ENCODE results near the gene C1S. TPM values are rescaled to one million over a fixed set of nuclear protein-coding genes. Genes with fewer than 3 reads are reported as not detected.

C1S gene
- total RNA-seq, 1 donor from 2014 or later, result 2.1 TPM

DNA sequence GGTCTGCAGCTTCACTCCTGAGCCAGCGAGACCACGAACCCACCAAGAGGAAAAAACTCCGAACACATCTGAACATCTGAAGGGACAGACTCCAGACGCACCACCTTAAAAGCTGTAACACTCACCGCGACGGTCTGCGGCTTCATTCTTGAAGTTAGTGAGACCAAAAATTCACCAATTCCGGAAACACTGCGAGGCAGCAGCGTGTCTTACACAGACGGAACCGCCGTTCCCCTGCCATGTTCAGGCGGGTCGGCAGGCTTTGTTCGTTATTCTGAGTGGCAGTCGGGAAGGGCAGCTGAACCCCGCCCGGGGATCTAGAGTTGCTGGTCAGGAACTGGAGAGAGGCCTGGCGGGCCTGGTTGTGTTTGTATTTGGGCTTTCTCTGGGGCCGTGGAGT is 21.9 kb upstream of the C1S start:
- H3K4me2 ChIP-seq, result no peak overlapping the region
- no peaks in the 10 kb centered on the region for H3K36me3 ChIP-seq
- no peak for DNase-seq (ENCODE audit: low spot score)
- H3K27me3 ChIP-seq, result no peaks in the 10 kb centered on the region
- no peak overlapping the region for H3K27ac ChIP-seq
- no peaks in the 10 kb centered on the region for H3F3A ChIP-seq (ENCODE audit: low read depth)
- no peak overlapping the region for H3K9ac ChIP-seq
- no peaks in the 10 kb centered on the region for H3K36me3 Mint-ChIP-seq
- peaks cover 7% of the 10 kb centered on the region for H3K4me1 Mint-ChIP-seq
- H4K20me1 ChIP-seq (ENCODE audit: low read depth), result no peaks in the 10 kb centered on the region
- no peak overlapping the region for H3K4me3 Mint-ChIP-seq
- TF ChIP-seq EZH2phosphoT487 (IDR thresholded peaks at IDR 0.05), result no peak
- TF ChIP-seq EZH2 (IDR thresholded peaks at IDR 0.05), result no peak
- TF ChIP-seq, protein P1, sequence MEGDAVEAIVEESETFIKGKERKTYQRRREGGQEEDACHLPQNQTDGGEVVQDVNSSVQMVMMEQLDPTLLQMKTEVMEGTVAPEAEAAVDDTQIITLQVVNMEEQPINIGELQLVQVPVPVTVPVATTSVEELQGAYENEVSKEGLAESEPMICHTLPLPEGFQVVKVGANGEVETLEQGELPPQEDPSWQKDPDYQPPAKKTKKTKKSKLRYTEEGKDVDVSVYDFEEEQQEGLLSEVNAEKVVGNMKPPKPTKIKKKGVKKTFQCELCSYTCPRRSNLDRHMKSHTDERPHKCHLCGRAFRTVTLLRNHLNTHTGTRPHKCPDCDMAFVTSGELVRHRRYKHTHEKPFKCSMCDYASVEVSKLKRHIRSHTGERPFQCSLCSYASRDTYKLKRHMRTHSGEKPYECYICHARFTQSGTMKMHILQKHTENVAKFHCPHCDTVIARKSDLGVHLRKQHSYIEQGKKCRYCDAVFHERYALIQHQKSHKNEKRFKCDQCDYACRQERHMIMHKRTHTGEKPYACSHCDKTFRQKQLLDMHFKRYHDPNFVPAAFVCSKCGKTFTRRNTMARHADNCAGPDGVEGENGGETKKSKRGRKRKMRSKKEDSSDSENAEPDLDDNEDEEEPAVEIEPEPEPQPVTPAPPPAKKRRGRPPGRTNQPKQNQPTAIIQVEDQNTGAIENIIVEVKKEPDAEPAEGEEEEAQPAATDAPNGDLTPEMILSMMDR (IDR thresholded peaks at IDR 0.05), result no peak
- no peak overlapping the region for H3K4me3 ChIP-seq
- peak overlapping the region; percentile 88 for H3K27ac Mint-ChIP-seq
- H2AFZ ChIP-seq (replicated peaks), result no peak overlapping the region
- H3K79me2 ChIP-seq (ENCODE audit: low read depth), result no peaks in the 10 kb centered on the region
- H3K9me3 ChIP-seq (ENCODE audit: low read depth), result no peaks in the 10 kb centered on the region
- H3K4me1 ChIP-seq, result no peaks in the 10 kb centered on the region
- H3K27me3 Mint-ChIP-seq (ENCODE audit: insufficient read depth, low read depth), result peaks cover 13% of the 10 kb centered on the region
- H3K9me3 Mint-ChIP-seq, result peaks cover 3% of the 10 kb centered on the region

DNA sequence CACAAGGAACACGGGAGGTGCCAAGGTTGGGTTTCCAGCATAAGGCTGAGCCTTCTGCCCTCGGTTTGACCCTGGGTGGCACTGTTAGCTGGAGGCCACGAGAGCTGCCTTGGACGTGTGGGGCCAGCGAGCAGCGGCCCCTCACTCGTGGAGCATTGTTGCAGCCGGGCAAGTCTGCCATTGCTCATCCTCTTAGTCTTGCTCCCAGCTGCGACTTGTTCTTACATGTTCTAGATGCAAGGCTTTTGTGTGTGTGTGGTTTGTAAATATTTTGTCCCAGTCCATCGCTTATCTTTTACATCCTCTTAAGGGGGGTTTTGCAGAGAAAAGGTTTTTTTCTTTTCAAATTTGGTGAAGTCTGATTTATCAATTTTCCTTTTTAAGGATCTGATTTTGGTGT is 21.1 kb upstream of the C1S start:
- no peak overlapping the region for H3K4me3 ChIP-seq
- H3K4me3 Mint-ChIP-seq, result no peak overlapping the region
- H3K9me3 ChIP-seq (ENCODE audit: low read depth), result no peaks in the 10 kb centered on the region
- H3K36me3 Mint-ChIP-seq, result no peaks in the 10 kb centered on the region
- H3K27me3 Mint-ChIP-seq (ENCODE audit: insufficient read depth, low read depth), result peaks cover 7% of the 10 kb centered on the region
- H3K9ac ChIP-seq, result no peak overlapping the region
- H3K27ac ChIP-seq, result no peak overlapping the region
- peaks cover 3% of the 10 kb centered on the region for H3K9me3 Mint-ChIP-seq
- no peaks in the 10 kb centered on the region for H3K4me1 ChIP-seq
- H3K27me3 ChIP-seq, result no peaks in the 10 kb centered on the region
- no peaks in the 10 kb centered on the region for H3K79me2 ChIP-seq (ENCODE audit: low read depth)
- no peaks in the 10 kb centered on the region for H3K36me3 ChIP-seq
- no peak overlapping the region for H3K4me2 ChIP-seq
- H3F3A ChIP-seq (ENCODE audit: low read depth), result no peaks in the 10 kb centered on the region
- DNase-seq (ENCODE audit: low spot score), result no peak
- H3K4me1 Mint-ChIP-seq, result peaks cover 7% of the 10 kb centered on the region
- no peak overlapping the region for H2AFZ ChIP-seq (replicated peaks)
- no peak overlapping the region for H3K27ac Mint-ChIP-seq
- TF ChIP-seq EZH2phosphoT487 (IDR thresholded peaks at IDR 0.05), result no peak
- TF ChIP-seq, protein P1 (IDR thresholded peaks at IDR 0.05), result no peak
- no peak for TF ChIP-seq EZH2 (IDR thresholded peaks at IDR 0.05)
- no peaks in the 10 kb centered on the region for H4K20me1 ChIP-seq (ENCODE audit: low read depth)

GRCh38 chr12:7042842-7043241 is 17.7 kb upstream of the C1S start:
- Mint-ChIP-seq H3K27ac (no peak overlapping the region), H3K4me1 (peaks cover 7% of the 10 kb centered on the region), H3K4me3 (no peak overlapping the region), H3K27me3 (ENCODE audit: insufficient read depth, low read depth) (peaks cover 2% of the 10 kb centered on the region), H3K36me3 (no peaks in the 10 kb centered on the region), H3K9me3 (peaks cover 3% of the 10 kb centered on the region)
- no peak overlapping the region for H3K4me2 ChIP-seq
- no peak overlapping the region for H3K4me3 ChIP-seq
- H3K79me2 ChIP-seq (ENCODE audit: low read depth), result no peaks in the 10 kb centered on the region
- TF ChIP-seq, protein P1 (IDR thresholded peaks at IDR 0.05), result peak; percentile 55
- TF ChIP-seq EZH2 (IDR thresholded peaks at IDR 0.05), result no peak
- no peaks in the 10 kb centered on the region for H3K9me3 ChIP-seq (ENCODE audit: low read depth)
- peak; percentile 35 for DNase-seq (ENCODE audit: low spot score)
- H4K20me1 ChIP-seq (ENCODE audit: low read depth), result no peaks in the 10 kb centered on the region
- H3K27me3 ChIP-seq, result no peaks in the 10 kb centered on the region
- no peak overlapping the region for H3K9ac ChIP-seq
- H3K36me3 ChIP-seq, result no peaks in the 10 kb centered on the region
- H3K4me1 ChIP-seq, result no peaks in the 10 kb centered on the region
- H3F3A ChIP-seq (ENCODE audit: low read depth), result no peaks in the 10 kb centered on the region
- no peak overlapping the region for H3K27ac ChIP-seq
- no peak overlapping the region for H2AFZ ChIP-seq (replicated peaks)

Measured in neural progenitor cell (in vitro differentiated cells).